ENCODE measurements around the gene WDFY4.

- TF ChIP-seq, protein P1, sequence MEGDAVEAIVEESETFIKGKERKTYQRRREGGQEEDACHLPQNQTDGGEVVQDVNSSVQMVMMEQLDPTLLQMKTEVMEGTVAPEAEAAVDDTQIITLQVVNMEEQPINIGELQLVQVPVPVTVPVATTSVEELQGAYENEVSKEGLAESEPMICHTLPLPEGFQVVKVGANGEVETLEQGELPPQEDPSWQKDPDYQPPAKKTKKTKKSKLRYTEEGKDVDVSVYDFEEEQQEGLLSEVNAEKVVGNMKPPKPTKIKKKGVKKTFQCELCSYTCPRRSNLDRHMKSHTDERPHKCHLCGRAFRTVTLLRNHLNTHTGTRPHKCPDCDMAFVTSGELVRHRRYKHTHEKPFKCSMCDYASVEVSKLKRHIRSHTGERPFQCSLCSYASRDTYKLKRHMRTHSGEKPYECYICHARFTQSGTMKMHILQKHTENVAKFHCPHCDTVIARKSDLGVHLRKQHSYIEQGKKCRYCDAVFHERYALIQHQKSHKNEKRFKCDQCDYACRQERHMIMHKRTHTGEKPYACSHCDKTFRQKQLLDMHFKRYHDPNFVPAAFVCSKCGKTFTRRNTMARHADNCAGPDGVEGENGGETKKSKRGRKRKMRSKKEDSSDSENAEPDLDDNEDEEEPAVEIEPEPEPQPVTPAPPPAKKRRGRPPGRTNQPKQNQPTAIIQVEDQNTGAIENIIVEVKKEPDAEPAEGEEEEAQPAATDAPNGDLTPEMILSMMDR (IDR thresholded peaks at IDR 0.05): no peak
- no peak for TF ChIP-seq EZH2 (IDR thresholded peaks at IDR 0.05)
- TF ChIP-seq EZH2phosphoT487 (IDR thresholded peaks at IDR 0.05): no peak
Observed at GRCh38 chr10:48768926-48769325, 84.3 kb downstream of the WDFY4 start.
